CD14-positive monocyte (primary cell): ENCODE measurements around the gene STAMBPL1. TPM values are rescaled to one million over a fixed set of nuclear protein-coding genes. Genes with fewer than 3 reads are reported as not detected.
A peak's percentile ranks its signal among the peaks of the same experiment; 100 is the strongest.

ENCODE experiments used
- DNase-seq, 3 donors: peaks; one replicate each; pipeline ENCODE4 v3.0.0-alpha.2; 2011 to 2022
- H2AFZ ChIP-seq: 2 replicates; pipeline ENCODE4 v1.6.0; 2012; ENCODE audit warnings: mild to moderate bottlenecking, low read depth, low read length, inconsistent platforms; ENCODE audit not compliant: insufficient read depth, poor library complexity, severe bottlenecking
- H3K27ac ChIP-seq, 2 donors: 1 replicate in 1 of 2; 2 replicates in 1 of 2; pipeline ENCODE4 v1.5.1; 2012 to 2013; ENCODE audit warnings: low read length in 2 of 2, control low read depth in 1 of 2, inconsistent platforms in 1 of 2, low read depth in 1 of 2, mild to moderate bottlenecking in 1 of 2
- H3K27me3 ChIP-seq, 2 donors: one replicate each; pipeline versions ENCODE4 v1.6.0 to v1.6.1; 2011 to 2013; ENCODE audit warnings: low read length in 2 of 2; ENCODE audit not compliant: control insufficient read depth in 2 of 2, insufficient read depth in 2 of 2
- H3K36me3 ChIP-seq, 2 donors: replicated peaks in 1 of 2; 1 replicate in 1 of 2; 2 replicates in 1 of 2; pipeline versions ENCODE4 v1.5.1 to v1.6.1; 2012 to 2013; ENCODE audit warnings: low read length in 2 of 2, control low read depth in 1 of 2, inconsistent platforms in 1 of 2, mild to moderate bottlenecking in 1 of 2; ENCODE audit not compliant: insufficient read depth in 2 of 2, control insufficient read depth in 1 of 2
- H3K4me1 ChIP-seq, 2 donors: 1 replicate in 1 of 2; 2 replicates in 1 of 2; pipeline versions ENCODE4 v1.5.1 to v1.6.1; 2012 to 2013; ENCODE audit warnings: low read length in 2 of 2, control low read depth in 1 of 2, inconsistent platforms in 1 of 2, mild to moderate bottlenecking in 1 of 2, moderate library complexity in 1 of 2; ENCODE audit not compliant: insufficient read depth in 2 of 2, control insufficient read depth in 1 of 2
- H3K4me2 ChIP-seq: replicated peaks from 2 replicates; pipeline ENCODE3; 2012; ENCODE audit warnings: low read length, moderate library complexity, mild to moderate bottlenecking; ENCODE audit not compliant: poor library complexity, severe bottlenecking; ENCODE audit errors: extremely low read depth
- H3K4me3 ChIP-seq, 3 experiments: fragments of 200-600 bp in 1 of 3; sonication (generic) in 1 of 3; replicated peaks in 1 of 3; 1 replicate in 2 of 3; 2 replicates in 1 of 3; pipeline ENCODE4 v1.5.1; 2011 to 2013; ENCODE audit warnings: low read length in 3 of 3, mild to moderate bottlenecking in 3 of 3, control low read depth in 2 of 3, low read depth in 2 of 3, inconsistent platforms in 1 of 3, moderate library complexity in 1 of 3
- H3K79me2 ChIP-seq: 2 replicates; pipeline ENCODE4 v1.6.0; 2012; ENCODE audit warnings: mild to moderate bottlenecking, control low read depth, inconsistent platforms, low read length, moderate library complexity; ENCODE audit not compliant: insufficient read depth
- H3K9ac ChIP-seq: 2 replicates; pipeline ENCODE4 v1.6.0; 2017; ENCODE audit warnings: low read length, mild to moderate bottlenecking; ENCODE audit not compliant: insufficient read depth, poor library complexity, severe bottlenecking
- H3K9me3 ChIP-seq, 2 donors: replicated peaks in 1 of 2; 1 replicate in 1 of 2; 2 replicates in 1 of 2; pipeline versions ENCODE4 v1.5.1 to v1.6.1; 2012 to 2013; ENCODE audit warnings: low read length in 2 of 2, control low read depth in 1 of 2; ENCODE audit not compliant: control insufficient read depth in 1 of 2, insufficient read depth in 1 of 2
- H4K20me1 ChIP-seq: 2 replicates; pipeline ENCODE4 v1.6.0; 2012; ENCODE audit warnings: mild to moderate bottlenecking, low read length, control low read depth, moderate library complexity; ENCODE audit not compliant: insufficient read depth
- H3K27ac Mint-ChIP-seq, 7 donors: one replicate each; pipeline ENCODE4 v1.8.0; 2020; ENCODE audit warnings: mild to moderate bottlenecking in 7 of 7, mixed read lengths in 7 of 7, moderate library complexity in 6 of 7, inconsistent platforms in 2 of 7
- H3K27me3 Mint-ChIP-seq, 3 donors: one replicate each; pipeline ENCODE4 v1.8.0; 2021 to 2022; ENCODE audit warnings: low read depth in 3 of 3, mild to moderate bottlenecking in 3 of 3, mixed read lengths in 3 of 3, moderate library complexity in 3 of 3, inconsistent platforms in 1 of 3
- H3K36me3 Mint-ChIP-seq, 2 donors: one replicate each; pipeline ENCODE4 v1.8.0; 2020; ENCODE audit warnings: mixed read lengths in 2 of 2, inconsistent platforms in 1 of 2, mild to moderate bottlenecking in 1 of 2
- H3K4me1 Mint-ChIP-seq: one replicate; pipeline ENCODE4 v1.8.0; 2020; ENCODE audit warnings: mild to moderate bottlenecking, mixed read lengths
- H3K4me3 Mint-ChIP-seq, 2 donors: one replicate each; pipeline ENCODE4 v1.8.0; 2020; ENCODE audit warnings: mild to moderate bottlenecking in 2 of 2, mixed read lengths in 2 of 2, moderate library complexity in 1 of 2
- H3K9me3 Mint-ChIP-seq, 7 donors: one replicate each; pipeline ENCODE4 v1.8.0; 2020 to 2022; ENCODE audit warnings: mixed read lengths in 7 of 7, mild to moderate bottlenecking in 6 of 7, moderate library complexity in 6 of 7, inconsistent platforms in 2 of 7
- WGBS: methylation state at CpG from one replicate; pipeline ENCODE4 v1.1.5; 2013; ENCODE audit warnings: missing lambda C conversion rate; ENCODE audit not compliant: insufficient coverage; 5-methylcytosine and 5-hydroxymethylcytosine counted together
- intact Hi-C, 2 donors: fragments of 100-400 bp; cut with micrococcal nuclease; formaldehyde crosslinking; loops; one replicate each; pipeline versions ENCODE4 v1.15.0 to v1.15.1; 2023
- polyA plus RNA-seq, 3 donors: library from polyadenylated mRNA; depleted of rRNA in 1 of 3; unstranded in 2 of 3; stranded (reverse) in 1 of 3; fragments of 300-500 nt in 2 of 3; fragments of >200 nt in 1 of 3; fragmentation: Illumina TruSeq in 2 of 3; gene quantifications; 1 replicate in 2 of 3; 2 replicates in 1 of 3; pipeline ENCODE4 v1.2.3, GENCODE V29; 2012 to 2021
- TF ChIP-seq, protein P1 (sequence below): fragments of 200-600 bp; IDR thresholded peaks from one replicate; pipeline ENCODE4 v1.8.0; 2022; ENCODE audit warnings: antibody characterized with exemption, mild to moderate bottlenecking

Gene STAMBPL1
- polyA plus RNA-seq, 3 donors, result 0.07 to 1.5 (median 0.10) TPM

- H3K4me2 ChIP-seq, result peak overlapping the region; percentile 32
- no CpG with 5 or more reads among the region's 5 CpGs for WGBS
- H3K4me3 Mint-ChIP-seq, result peak overlapping the region in 1 of 2 donors; percentile 58
Measured at GRCh38 chr10:88840881-88841280, 39.2 kb upstream of the STAMBPL1 start.

DNA sequence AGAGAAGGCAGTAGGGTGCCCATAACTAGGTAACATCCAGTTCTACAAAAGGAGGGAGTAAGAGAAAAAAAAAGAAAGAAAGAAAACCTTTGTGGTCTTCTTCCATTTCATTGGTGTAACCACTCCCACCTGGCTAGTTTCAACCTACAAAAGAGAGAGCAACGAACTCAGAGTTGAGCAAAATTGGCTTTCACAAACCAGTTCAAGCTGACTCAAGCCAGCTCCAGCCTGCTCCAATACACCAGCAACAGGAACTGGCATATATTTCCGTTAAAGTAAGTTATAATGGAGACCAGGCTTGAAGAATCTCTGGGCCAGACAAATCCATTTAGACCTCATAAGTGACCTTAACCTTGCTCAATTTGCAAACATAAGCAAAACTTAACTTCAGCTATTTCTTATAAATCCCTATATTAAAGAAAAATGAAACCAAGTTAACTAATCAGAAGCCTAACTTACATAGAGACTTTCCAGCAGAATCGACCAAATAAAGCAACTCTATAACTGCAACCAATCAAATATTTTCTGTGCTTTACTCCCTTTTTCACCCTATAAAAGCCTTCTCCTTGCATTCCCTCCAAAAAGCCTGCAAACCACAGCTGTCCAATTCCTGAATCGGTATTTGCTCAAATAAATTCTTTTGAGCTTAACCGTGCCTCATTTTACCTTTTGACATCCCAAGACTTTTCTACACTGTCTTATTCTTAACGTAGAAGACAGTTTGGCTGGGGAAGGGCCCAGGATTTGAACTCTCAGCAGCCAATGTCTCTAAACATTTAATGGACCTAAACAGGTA lies 38.5 kb upstream of the STAMBPL1 start:
- H3K79me2 ChIP-seq, result peaks cover 17% of the 10 kb centered on the region
- no peaks in the 10 kb centered on the region for H3K9me3 ChIP-seq
- H2AFZ ChIP-seq, result peak overlapping the region; percentile 51
- H3K36me3 Mint-ChIP-seq, result peaks cover 10 to 23% of the 10 kb centered on the region in 2 donors
- peaks cover 32% of the 10 kb centered on the region for H3K4me1 Mint-ChIP-seq
- peak overlapping the region in 1 of 2 donors; percentile 57 for H3K27ac ChIP-seq
- intact Hi-C loops, result no loop called here
- no peaks in the 10 kb centered on the region for H3K9me3 Mint-ChIP-seq
- no peaks in the 10 kb centered on the region for H4K20me1 ChIP-seq
- H3K4me3 ChIP-seq, result peak overlapping the region in 1 of 3 experiments; percentile 40
- peak overlapping the region; percentile 32 for H3K4me2 ChIP-seq
- H3K36me3 ChIP-seq, result no peaks in the 10 kb centered on the region
- TF ChIP-seq, protein P1, sequence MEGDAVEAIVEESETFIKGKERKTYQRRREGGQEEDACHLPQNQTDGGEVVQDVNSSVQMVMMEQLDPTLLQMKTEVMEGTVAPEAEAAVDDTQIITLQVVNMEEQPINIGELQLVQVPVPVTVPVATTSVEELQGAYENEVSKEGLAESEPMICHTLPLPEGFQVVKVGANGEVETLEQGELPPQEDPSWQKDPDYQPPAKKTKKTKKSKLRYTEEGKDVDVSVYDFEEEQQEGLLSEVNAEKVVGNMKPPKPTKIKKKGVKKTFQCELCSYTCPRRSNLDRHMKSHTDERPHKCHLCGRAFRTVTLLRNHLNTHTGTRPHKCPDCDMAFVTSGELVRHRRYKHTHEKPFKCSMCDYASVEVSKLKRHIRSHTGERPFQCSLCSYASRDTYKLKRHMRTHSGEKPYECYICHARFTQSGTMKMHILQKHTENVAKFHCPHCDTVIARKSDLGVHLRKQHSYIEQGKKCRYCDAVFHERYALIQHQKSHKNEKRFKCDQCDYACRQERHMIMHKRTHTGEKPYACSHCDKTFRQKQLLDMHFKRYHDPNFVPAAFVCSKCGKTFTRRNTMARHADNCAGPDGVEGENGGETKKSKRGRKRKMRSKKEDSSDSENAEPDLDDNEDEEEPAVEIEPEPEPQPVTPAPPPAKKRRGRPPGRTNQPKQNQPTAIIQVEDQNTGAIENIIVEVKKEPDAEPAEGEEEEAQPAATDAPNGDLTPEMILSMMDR, result no peak
- H3K27ac Mint-ChIP-seq, result peak overlapping the region in 3 of 7 donors; percentile 55 to 81 (median 80)
- no peak overlapping the region for H3K9ac ChIP-seq
- H3K4me1 ChIP-seq, result peaks cover 12 to 14% of the 10 kb centered on the region in 2 donors
- H3K27me3 Mint-ChIP-seq, result peaks cover 0 to 2% (median 0%) of the 10 kb centered on the region in 3 donors
- peak in 1 of 3 donors; percentile 14 for DNase-seq
- H3K4me3 Mint-ChIP-seq, result peak overlapping the region in 1 of 2 donors; percentile 58
- 100% methylated on average over 3 of the region's 6 CpGs for WGBS
- H3K27me3 ChIP-seq, result no peaks in the 10 kb centered on the region

More at GRCh38 chr10:88840881-88841280, 39.2 kb upstream of the STAMBPL1 start:
- peak overlapping the region in 1 of 2 donors; percentile 57 for H3K27ac ChIP-seq
- H3K27me3 ChIP-seq, result no peaks in the 10 kb centered on the region
- peaks cover 10 to 21% of the 10 kb centered on the region in 2 donors for H3K36me3 Mint-ChIP-seq
- H3K79me2 ChIP-seq, result peaks cover 12% of the 10 kb centered on the region
- no peaks in the 10 kb centered on the region for H3K9me3 ChIP-seq
- no peaks in the 10 kb centered on the region for H4K20me1 ChIP-seq
- peak in 2 of 3 donors; percentile 42 to 48 for DNase-seq
- intact Hi-C loops, result no loop called here
- H3K4me3 ChIP-seq, result peak overlapping the region in 1 of 3 experiments; percentile 40
- peak overlapping the region; percentile 51 for H2AFZ ChIP-seq
- no peaks in the 10 kb centered on the region for H3K36me3 ChIP-seq
- no peak overlapping the region for H3K9ac ChIP-seq
- peaks cover 15 to 17% of the 10 kb centered on the region in 2 donors for H3K4me1 ChIP-seq
- H3K27me3 Mint-ChIP-seq, result peaks cover 0 to 2% (median 0%) of the 10 kb centered on the region in 3 donors
- TF ChIP-seq, protein P1, result no peak
- peaks cover 31% of the 10 kb centered on the region for H3K4me1 Mint-ChIP-seq
- peak overlapping the region in 5 of 7 donors; percentile 9 to 81 (median 59) for H3K27ac Mint-ChIP-seq
- H3K9me3 Mint-ChIP-seq, result no peaks in the 10 kb centered on the region
